GM12878 (cell line): ENCODE results near the gene LINC00237. TPM values are rescaled to one million over a fixed set of nuclear protein-coding genes. Genes with fewer than 3 reads are reported as not detected.

Experiments used
- ATAC-seq: fragments of 200-7000 bp; cut with Tn5 transposase; 3 replicates; pipeline ENCODE4 v1.9.1; 2020; ENCODE audit warnings: mild to moderate bottlenecking, moderate library complexity
- BruUV-seq: library from RNA; stranded (reverse); fragments of 400-500 nt; replicated peaks from 2 replicates; lab custom pipeline; 2021; lab: Mats Ljungman, UMichigan
- CTCF ChIA-PET: fragments of 300-600 bp; sonication (Branson Sonifier 250); formaldehyde crosslinking; extraction: SDS; loops from one replicate; lab custom pipeline; 2021; ENCODE audit warnings: inconsistent platforms; lab: Yijun Ruan, JAX
- POLR2A ChIA-PET: fragments of 350-600 bp; formaldehyde crosslinking; extraction: SDS; loops from one replicate; lab custom pipeline; 2021; ENCODE audit warnings: inconsistent platforms; lab: Charles Lee
- RAD21 ChIA-PET: fragments of 300-600 bp; sonication (Branson Sonifier 250); formaldehyde crosslinking; loops from one replicate; lab custom pipeline; 2023; ENCODE audit warnings: antibody characterized with exemption; ENCODE audit not compliant: unreplicated experiment; lab: Charles Lee
- SMC1A ChIA-PET: fragments of 300-600 bp; sonication (Branson Sonifier 250); formaldehyde crosslinking; loops from one replicate; lab custom pipeline; 2023; ENCODE audit not compliant: unreplicated experiment, uncharacterized antibody; lab: Charles Lee
- DNase-seq: peaks from one replicate; pipeline ENCODE4 v3.0.0-alpha.2; 2011; ENCODE audit warnings: low read depth, low spot score
- FAIRE-seq: peaks from 3 replicates; lab custom pipeline; 2011; peaks lifted over from hg19 to GRCh38; lab: Jason Lieb, UNC
- H2AFZ ChIP-seq: 2 replicates; pipeline ENCODE4 v1.6.0; 2011; ENCODE audit warnings: low read depth, low read length, control low read depth; ENCODE audit not compliant: control insufficient read depth
- H3K27ac ChIP-seq: 2 replicates; pipeline ENCODE4 v1.5.1; 2011; ENCODE audit warnings: control low read depth; ENCODE audit not compliant: control insufficient read depth, insufficient read depth
- H3K27me3 ChIP-seq, 2 experiments: replicated peaks in 1 of 2; 2 replicates each; pipeline versions ENCODE4 v1.6.0 to v1.6.1; 2011; ENCODE audit warnings: low read length in 1 of 2; ENCODE audit not compliant: control insufficient read depth in 2 of 2, insufficient read depth in 2 of 2
- H3K36me3 ChIP-seq, 2 experiments: 2 replicates each; pipeline ENCODE4 v1.5.1; 2011; ENCODE audit warnings: low read length in 1 of 2; ENCODE audit not compliant: control insufficient read depth in 2 of 2, insufficient read depth in 2 of 2
- H3K4me1 ChIP-seq: 2 replicates; pipeline ENCODE4 v1.6.1; 2011; ENCODE audit warnings: mild to moderate bottlenecking, low read length, moderate library complexity, mixed read lengths; ENCODE audit not compliant: control insufficient read depth, insufficient read depth
- H3K4me2 ChIP-seq: 2 replicates; pipeline ENCODE4 v1.6.0; 2011; ENCODE audit warnings: control low read depth; ENCODE audit not compliant: control insufficient read depth, insufficient read depth
- H3K4me3 ChIP-seq: fragments of 200-600 bp; sonication (generic); 2 replicates; pipeline ENCODE4 v1.5.1; 2016
- H3K79me2 ChIP-seq: 2 replicates; pipeline ENCODE4 v1.6.0; 2011; ENCODE audit warnings: low read length; ENCODE audit not compliant: control insufficient read depth, insufficient read depth
- H3K9ac ChIP-seq: 2 replicates; pipeline ENCODE4 v1.8.0; 2011; ENCODE audit warnings: low read length, control low read depth, mixed read lengths; ENCODE audit not compliant: control insufficient read depth, insufficient read depth
- H3K9me3 ChIP-seq: replicated peaks from 3 replicates; pipeline ENCODE4 v1.5.1; 2011; ENCODE audit warnings: mild to moderate bottlenecking, low read length; ENCODE audit not compliant: control insufficient read depth, insufficient read depth
- H4K20me1 ChIP-seq: 2 replicates; pipeline ENCODE4 v1.6.0; 2011; ENCODE audit not compliant: control insufficient read depth, insufficient read depth
- BHLHE40 ChIP-seq, 2 experiments: fragments of 450-650 bp in 1 of 2; IDR thresholded peaks; 2 replicates each; pipeline ENCODE4 v1.6.1; 2011 to 2017; ENCODE audit warnings: low read depth in 2 of 2, borderline replicate concordance in 1 of 2, improper control_type of control experiment in 1 of 2, low read length in 1 of 2, mild to moderate bottlenecking in 1 of 2
- CBX3 ChIP-seq: fragments of 200-600 bp; sonication (generic); IDR thresholded peaks from 2 replicates; pipeline ENCODE4 v1.6.1; 2016; ENCODE audit warnings: low read depth, borderline replicate concordance
- CREM ChIP-seq: IDR thresholded peaks from 2 replicates; pipeline ENCODE4 v1.6.1; 2014; ENCODE audit warnings: antibody characterized with exemption, low read depth
- MEF2B ChIP-seq: fragments of 450-650 bp; IDR thresholded peaks from 2 replicates; pipeline ENCODE4 v1.6.1; 2018; ENCODE audit warnings: mild to moderate bottlenecking, moderate library complexity; ENCODE audit not compliant: partially characterized antibody, poor library complexity, severe bottlenecking
- WGBS: methylation state at CpG from one replicate; pipeline ENCODE4 v1.1.6; 2016; ENCODE audit warnings: low lambda C conversion rate; ENCODE audit not compliant: insufficient replicate concordance, insufficient coverage; ENCODE audit errors: missing lambda C conversion rate; 5-methylcytosine and 5-hydroxymethylcytosine counted together
- in situ Hi-C: fragments of 300-500 bp; cut with MboI; formaldehyde crosslinking; loops from 9 replicates; pipeline ENCODE4 v1.14.3; 2018; ENCODE audit warnings: mixed read lengths
- intact Hi-C: fragments of 100-400 bp; cut with micrococcal nuclease; formaldehyde crosslinking; loops from one replicate; pipeline ENCODE4 v1.14.2; 2022; ENCODE audit not compliant: unreplicated experiment
- polyA plus RNA-seq, 11 experiments: library from polyadenylated mRNA; depleted of rRNA in 4 of 11; unstranded in 6 of 11; stranded (reverse) in 5 of 11; fragments of >200 nt; fragmentation: Nextera tagmentation in 4 of 11; fragmentation: Illumina TruSeq in 1 of 11; extraction: Ambion mirVana in 4 of 11; extraction: Trizol in 1 of 11; gene quantifications; 1 replicate in 1 of 11; 2 replicates in 10 of 11; pipeline versions ENCODE4 v1.2.1 to v1.2.3, GENCODE V29; 2011 to 2016; ENCODE audit warnings: inconsistent platforms in 2 of 11, missing spikeins in 2 of 11, low read depth in 1 of 11
- total RNA-seq, 4 experiments: library from RNA; depleted of rRNA in 3 of 4; stranded (reverse); fragments of >200 nt in 3 of 4; fragmentation: Illumina TruSeq in 1 of 4; extraction: Trizol in 1 of 4; gene quantifications; 2 replicates each; pipeline versions ENCODE4 v1.2.1 to v1.2.3, GENCODE V29; 2013 to 2021

The LINC00237 gene
- total and polyA plus RNA-seq, 10 of the 15 experiments (the other 5 are each of a cell fraction or from before 2014, with no cell fraction given) = not detected

- H3K36me3 ChIP-seq = no peaks in the 10 kb centered on the region
- ATAC-seq (peak; percentile 8), DNase-seq (no peak), FAIRE-seq (no peak)
- H3K4me1 ChIP-seq = peaks cover 16% of the 10 kb centered on the region
- peaks cover 24 to 58% of the 10 kb centered on the region in 2 experiments for H3K27me3 ChIP-seq
- no TSS peak for BruUV-seq
- H3K79me2 ChIP-seq = no peaks in the 10 kb centered on the region
- SMC1A ChIA-PET = interaction anchor here (1.1 kb wide), 1 partner anchor 53 kb away, joined by 3 read pairs; no protein-coding TSS in a partner anchor
- 9% methylated on average over 24 of the region's 35 CpGs for WGBS
- TF ChIP-seq CREM (no peak), MEF2B (peak; percentile 70), BHLHE40 (IDR thresholded peaks at IDR 0.05; ENCODE audit: borderline replicate concordance in 1 of 2, low read depth in 2 of 2, low read length in 1 of 2) (peak in 1 of 2 experiments; percentile 22; a peak in 1 of 4 replicates), CBX3 (no peak)
- no peak overlapping the region for H3K9ac ChIP-seq
- peak overlapping the region; percentile 64; the same call in 1 of the 2 replicates for H3K4me3 ChIP-seq
- POLR2A ChIA-PET = no interaction called here
- RAD21 ChIA-PET = no interaction called here
- in situ Hi-C loops = no loop called here
- H4K20me1 ChIP-seq = no peaks in the 10 kb centered on the region
- H3K4me2 ChIP-seq = peak overlapping the region; percentile 100
- CTCF ChIA-PET = interaction anchor here (0.7 to 1.0 kb wide), 2 partner anchors 25 to 163 kb away, joined by 3 read pairs; partner anchors contain the start of gene KIZ
- 0 out of 2 replicates have a peak overlapping the region, but pooled peaks have one; percentile 1 for H2AFZ ChIP-seq
- no peak overlapping the region for H3K27ac ChIP-seq
- intact Hi-C loops = no loop called here
- no peaks in the 10 kb centered on the region; the same call in 2 of the 3 replicates for H3K9me3 ChIP-seq
Observed at GRCh38 chr20:21101453-21101931, 4.7 kb downstream of the LINC00237 start.
